Stimulated activated CD8-positive, alpha-beta memory T cell treated with anti-CD3 and anti-CD28 coated beads, Interleukin-12 subunit alpha, Interleukin-12 subunit beta, amount 100 ng/mL, for 24 hours (primary cell): ENCODE measurements around the gene SLC10A1.
"Not testable (repeated sequence)": the region's sequence is repeated elsewhere in the genome, so short reads cannot be mapped to it uniquely, and the experiment has no call there.

Experiments
- DNase-seq: peaks from one replicate; pipeline ENCODE4 v3.0.0-alpha.2; 2020; ENCODE audit errors: extremely low read depth

Gene SLC10A1

DNA sequence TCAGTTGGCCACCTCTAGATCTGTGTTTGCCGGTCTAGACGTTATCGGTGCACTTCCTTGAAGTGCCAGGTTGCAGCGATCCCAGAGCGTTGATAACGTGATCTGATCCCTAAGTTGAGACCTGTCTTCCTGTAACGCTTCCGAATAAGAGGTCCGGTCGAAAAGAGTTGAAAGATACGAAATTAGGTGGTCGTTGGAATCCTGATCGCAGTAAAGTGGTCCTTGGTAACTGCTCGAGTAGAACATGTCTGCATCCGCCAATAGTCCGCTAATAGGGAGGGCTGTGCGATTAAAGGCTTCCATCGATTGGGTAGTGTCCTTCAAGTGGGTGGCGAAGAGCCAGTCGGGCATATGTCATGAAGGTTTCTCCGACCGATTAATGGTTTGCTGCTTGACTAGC lies 27.4 kb downstream of the SLC10A1 start:
- DNase-seq, result no peak

DNA sequence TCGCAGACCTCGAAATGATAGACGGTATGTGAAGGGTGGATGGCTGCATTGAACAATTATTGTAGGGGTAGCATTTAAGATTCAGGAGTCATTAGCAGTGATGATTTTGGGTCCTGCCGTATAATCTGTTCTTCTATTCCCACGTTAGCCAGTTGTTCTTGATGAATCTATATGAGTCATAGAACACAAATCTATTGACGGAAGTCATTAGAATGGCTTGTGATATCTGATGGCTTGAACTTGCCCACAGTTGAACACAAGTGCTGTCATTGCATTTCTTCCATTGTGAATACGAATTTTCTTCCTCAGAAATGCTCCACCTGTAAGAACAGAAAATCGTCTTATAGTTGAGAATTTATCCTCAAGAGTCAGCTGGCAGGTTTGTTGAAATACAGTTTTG lies 28.2 kb downstream of the SLC10A1 start:
- DNase-seq, result no peak

DNA sequence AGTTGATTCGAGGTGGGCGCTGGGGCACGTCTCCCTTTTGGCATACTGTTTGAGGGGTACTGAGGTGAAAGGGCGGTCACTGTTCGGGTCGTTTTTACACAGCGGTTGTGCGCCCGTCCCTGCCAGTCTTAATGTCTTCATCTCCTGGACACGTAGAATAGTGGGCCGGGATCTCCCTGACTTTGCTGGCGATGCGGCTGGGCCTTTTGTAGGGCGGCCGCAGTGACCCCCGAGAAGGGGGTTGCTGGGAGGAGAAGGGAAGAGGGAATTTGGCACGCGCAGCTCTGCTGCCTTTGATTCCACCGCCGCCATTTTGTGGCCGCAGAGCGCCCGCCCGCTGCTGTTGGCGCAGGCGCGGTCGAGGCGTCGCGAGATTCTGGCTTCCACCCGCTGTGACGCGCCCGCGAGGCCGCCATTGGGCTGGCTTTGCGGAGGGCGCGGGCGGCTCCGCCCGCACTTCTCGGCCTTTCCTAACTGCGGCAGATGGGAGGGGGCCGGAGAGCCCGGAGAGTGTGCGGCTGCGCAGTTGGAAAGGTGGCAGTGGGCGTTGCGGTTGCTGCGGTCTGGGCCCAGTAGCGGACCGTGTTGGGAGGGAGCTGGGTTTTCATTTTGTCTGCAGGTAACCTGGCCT lies 29.6 kb downstream of the SLC10A1 start:
- DNase-seq, result peak; percentile 82

DNA sequence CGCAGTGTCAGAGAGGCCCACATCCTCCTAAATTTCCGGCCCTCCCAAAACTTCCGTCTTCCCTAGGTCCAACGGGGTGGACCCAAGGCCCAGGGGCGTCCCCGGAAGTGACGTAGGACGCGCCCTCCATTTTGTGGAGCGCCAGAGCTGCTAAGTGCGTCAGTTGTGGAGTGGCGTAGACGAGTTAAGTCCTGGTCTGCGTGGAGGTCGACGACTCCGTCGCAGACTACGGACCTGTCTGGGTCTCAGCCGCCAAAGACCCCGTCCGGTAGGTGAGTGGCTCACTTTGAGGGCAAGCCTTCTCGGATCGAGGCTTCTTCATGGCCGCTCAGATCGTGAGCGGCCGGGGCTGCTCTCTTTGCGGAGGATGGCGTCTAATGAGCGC lies 30.1 kb downstream of the SLC10A1 start, which contains the start of gene SRSF5:
Gene SRSF5, plus strand, starts transcription at position 159 of the 385 bp plus-strand sequence. CDS start 1,015 bp downstream, outside the sequence.
- DNase-seq, result peak; percentile 86

DNA sequence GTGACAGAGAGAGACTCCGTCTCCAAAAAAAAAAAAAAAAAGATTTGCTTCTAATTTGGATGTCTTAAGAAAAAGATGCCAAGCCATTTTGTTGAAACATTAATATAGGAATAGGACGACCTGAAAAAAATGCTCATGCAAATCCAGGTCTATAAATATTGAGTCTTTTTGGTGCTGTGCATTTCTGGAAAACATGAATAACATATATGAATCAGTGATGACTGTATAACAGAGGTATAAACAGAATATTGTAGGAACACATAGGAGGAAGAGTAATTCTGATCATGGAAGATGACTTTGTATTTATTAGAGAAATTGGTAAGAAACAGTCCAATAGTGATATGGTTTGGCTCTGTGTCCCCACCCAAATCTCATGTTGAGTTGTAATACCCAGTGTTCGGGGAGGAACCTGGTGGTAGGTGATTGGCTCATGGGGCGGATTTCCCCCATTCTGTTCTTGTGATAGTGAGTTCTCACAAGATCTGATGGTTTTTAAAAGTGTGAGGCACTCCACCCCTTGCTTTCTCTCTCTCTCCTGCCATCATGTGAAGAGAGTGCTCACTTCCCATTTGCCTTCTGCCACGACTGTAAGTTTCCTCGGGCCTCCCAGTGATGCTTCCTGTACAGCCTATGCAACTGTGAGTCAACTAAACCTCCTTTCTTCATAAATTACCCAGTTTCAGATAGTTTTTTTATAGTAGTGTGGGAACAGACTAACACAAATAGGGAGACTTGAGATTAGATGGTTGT lies 33.1 kb downstream of the SLC10A1 start:
- DNase-seq, result no peak

DNA sequence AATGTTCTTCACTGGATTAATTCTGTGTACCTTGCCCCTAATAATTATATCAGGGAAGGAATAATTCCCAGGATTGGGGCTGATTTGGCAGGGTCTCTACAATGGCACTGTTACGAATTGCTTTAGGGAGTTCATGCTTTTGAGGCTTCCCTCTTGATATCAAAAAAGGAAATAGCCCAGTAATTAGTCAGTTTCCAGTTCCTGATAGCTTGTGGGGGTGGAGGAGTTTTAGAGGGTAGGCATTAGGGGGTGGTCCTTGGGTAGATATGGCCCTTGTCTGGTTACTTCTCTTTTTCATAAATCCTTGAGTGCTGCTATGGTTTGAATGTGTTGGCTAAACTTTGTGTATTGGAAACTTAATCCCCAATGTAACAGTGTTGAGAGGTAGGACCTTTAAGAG lies 36.2 kb downstream of the SLC10A1 start:
- DNase-seq, result no peak

DNA sequence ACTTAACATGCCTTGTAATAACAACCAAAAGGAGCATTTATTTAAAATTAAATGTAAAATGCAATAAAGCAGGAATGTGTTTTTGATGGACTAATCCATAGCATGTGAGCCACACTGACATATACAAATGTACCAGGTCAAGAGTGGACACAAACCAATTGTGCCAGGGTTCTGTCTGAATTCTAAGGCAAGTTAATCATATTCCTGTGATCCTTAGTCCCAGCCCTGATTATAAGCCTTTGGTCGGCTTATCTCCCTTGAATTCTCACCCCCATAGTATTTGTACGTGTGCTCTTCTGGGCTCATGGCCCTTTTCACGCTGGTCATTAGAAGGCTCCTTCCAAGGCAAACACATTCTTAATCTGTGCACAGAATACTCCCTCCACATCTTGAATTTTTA lies 40.7 kb downstream of the SLC10A1 start:
- no peak for DNase-seq

DNA sequence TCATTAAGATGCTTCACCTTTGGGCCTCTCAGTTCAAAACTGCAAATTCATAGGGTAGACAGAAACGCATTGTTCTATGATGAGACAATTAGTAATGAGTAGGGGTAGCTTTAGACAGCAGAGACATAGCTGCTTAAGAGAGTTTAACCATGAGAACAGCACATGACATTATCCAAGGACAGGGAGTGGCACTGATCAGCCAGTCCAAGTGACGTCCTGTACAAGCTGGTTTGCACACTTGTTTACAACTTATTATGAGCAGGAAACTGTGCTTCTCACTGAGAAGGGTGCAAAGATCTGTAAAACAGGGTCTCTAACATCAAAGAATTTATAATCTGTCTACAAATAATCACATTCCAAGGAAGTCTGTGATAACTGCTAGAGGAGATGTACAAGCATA lies 41.3 kb downstream of the SLC10A1 start:
- DNase-seq, result no peak

DNA sequence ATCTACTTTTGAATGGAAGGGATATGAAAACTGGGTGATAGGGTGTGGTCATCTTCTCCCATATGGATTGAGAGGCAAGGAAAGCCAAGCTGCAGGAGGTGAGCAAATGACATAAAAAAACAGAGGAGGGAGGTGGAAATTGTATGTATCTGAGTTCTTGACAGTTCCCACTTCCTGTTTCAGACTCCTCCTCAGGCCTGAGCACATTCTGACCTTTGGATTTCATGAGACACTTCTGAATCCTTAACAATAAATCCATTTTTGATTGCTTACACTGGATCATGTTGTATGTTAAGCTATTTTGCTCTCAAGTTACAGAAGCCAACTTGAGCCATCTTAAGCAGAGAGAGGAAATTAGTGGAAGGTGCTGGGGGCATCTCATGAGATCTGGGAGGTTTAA lies 41.7 kb downstream of the SLC10A1 start:
- no peak for DNase-seq

DNA sequence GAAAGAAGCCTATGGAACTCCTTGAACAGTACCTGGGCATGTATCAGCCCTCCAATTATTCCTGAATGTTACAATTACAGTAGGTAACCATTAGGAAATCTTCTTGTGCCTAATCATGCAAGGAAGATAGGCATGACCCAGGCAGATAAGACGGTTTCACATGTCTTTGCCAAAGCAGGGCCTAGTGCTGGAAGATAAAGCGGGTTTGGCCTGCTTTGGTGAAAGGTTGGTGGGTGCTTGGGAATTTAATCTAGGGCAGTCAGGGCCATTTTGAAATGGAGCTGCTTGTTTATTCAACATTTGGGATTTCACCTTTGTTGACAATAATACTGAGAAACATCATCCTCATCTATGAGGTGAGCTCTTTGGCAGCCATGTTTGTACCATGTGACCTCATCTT lies 42.6 kb downstream of the SLC10A1 start:
- DNase-seq, result no peak

DNA sequence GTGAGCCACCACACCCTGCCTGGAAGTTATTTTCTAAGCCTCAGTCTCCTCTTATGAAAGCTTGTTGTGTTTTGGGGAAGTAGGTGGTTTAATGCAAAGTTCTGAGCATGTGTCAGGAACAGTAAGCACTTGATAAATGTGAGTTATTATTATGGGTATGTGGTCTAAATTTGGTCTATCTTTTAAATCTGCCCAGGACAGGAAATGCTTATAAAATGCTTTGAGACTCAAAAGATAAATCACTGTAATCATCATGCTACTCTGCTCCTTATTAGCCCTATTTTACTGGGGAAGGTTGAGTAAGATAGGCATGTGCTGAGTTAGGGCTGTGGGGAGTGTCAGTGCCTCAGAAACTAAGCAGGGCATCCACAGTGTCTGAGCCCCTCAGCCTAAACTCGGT lies 43.2 kb downstream of the SLC10A1 start:
- DNase-seq, result no peak

DNA sequence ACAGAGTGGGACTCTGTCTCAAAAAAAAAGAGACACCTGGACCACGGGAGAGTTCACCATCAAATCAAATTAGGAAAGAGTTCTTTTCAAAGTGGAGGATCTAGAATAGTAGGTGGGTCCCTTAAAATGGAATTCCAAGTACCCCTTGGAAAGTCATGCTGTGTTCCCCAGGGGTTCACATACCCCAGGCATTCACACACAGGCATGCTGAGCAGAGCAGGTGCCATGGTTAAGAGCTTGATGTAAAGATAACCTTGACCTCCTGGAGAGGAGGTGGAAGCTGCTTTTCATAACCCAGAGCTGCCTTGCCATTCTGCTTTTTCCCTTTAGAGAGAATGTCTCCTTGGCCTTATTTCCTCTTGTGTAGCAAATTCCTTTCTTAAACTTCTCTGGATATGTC lies 44.3 kb downstream of the SLC10A1 start:
- no peak for DNase-seq

DNA sequence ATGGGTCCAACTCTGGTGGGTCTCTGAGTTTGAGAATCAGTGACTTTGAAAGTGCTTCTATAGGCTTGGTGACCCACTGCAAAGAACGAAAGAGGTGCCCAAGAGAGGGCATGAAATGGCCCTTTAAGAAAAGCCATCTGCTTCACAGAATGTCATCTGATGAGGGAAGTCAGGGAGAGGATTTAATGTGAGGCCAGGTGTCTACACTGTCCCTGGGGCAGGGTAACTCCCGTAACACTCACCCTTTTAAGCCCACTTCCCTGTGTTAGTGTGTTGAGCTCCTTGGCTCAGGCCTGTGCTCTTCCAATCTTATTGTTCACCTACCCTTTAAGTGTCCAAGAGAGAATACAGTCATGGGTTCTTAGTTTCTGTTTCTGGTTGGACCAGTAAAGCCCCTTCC lies 46.5 kb downstream of the SLC10A1 start:
- DNase-seq, result no peak

DNA sequence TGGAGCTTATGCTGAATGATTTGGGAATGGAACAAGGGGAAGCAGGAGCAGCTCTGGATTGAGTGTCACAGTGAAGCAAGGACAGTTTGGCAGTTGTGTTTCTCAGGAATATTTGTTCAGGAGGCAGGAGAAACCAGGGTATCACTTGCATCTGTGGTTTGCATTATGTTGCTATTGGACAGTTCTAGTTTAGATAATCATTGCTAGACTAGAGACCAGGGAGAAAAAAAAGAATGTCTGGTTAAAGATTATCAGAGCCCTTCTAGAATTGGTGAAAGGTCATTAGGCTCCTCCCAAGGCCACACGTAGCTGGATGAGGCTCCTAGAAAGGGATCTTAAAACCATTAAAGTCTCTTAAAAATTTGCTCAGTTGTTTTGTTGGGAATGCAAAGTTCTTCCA lies 47.1 kb downstream of the SLC10A1 start:
- DNase-seq, result no peak

DNA sequence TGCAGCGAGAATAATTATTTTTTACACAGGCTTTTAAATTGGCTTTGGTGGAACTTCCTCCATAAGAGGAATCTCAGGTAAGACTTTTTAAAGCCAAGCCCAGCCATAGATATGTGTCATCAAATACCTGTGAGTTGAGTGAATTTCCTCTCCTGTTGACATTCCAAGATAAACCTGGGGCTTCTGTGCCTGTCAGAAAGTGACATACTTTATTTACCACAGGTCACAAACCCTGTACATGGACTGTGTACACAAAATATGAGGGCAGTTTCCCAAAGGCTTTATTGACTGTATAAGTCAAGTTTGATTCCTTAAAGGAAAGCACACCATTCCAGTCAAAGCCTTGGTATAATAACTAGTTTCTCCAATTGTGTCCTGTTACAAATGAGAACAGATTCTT lies 56.0 kb downstream of the SLC10A1 start:
- DNase-seq, result no peak

DNA sequence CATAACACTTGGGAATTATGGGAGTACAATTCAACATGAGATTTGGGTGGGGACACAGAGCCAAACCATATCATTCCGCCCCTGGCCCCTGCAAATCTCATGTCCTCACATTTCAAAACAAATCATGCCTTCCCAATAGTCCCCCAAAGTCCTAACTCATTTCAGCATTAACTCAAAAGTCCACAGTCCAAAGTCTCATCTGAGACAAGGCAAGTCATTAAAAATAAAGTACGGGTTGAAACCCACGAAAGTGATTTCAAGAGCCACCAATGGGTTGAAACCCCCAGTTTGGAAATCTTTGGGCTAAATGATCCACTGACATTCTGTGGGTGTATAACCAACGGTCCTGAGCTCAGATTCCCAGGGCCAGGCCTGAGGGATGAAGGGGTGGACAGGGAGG lies 60.6 kb downstream of the SLC10A1 start:
- not testable (repeated sequence) for DNase-seq

DNA sequence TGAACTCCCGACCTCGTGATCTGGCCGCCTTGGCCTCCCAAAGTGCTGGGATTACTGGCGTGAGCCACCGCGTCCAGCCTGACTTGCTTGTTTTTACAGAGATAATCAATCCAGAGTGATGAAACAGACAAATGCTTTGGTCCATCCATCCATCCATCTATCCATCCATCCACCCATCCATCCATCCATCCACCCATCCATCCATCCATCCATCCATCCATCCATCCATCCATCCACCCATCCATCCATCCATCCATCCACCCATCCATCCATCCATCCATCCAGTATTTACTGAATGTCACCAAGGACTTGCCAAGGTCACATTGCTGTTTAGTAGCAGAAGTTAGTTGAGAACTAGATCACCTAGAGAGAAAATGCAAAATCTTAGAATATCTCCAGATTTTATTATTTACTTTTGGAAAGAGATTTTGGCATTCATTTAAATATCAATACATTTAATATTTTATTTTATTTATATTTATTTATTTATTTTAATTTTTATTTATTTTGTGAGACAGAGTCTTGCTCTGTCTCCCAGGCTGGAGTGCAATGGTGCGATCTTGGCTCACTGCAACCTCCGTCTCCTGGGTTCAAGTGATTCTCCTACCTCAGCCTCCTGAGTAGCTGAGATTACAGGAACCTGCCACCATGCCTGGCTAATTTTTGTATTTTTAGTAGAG lies 65.0 kb downstream of the SLC10A1 start:
- not testable (repeated sequence) for DNase-seq

DNA sequence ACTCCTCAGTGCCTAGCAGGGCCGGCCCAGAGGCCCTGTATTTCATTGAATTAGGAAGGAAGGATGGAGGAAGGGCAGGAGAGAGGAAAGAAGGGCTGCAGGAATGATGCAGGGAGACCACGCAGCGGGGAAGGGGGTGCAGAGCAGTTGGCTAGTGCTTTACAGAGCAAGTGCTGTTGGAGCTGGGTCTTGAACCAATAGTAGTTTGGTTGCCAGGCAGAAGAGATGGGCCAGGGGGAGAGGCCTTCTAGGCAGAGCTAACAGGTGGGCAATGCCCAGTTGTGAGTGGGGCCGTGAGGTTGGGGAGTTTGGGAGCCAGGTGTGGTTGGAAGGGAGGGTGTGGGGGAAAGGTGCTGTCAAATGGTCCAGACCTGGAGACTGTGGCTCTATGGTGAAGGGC lies 69.2 kb downstream of the SLC10A1 start:
- no peak for DNase-seq

DNA sequence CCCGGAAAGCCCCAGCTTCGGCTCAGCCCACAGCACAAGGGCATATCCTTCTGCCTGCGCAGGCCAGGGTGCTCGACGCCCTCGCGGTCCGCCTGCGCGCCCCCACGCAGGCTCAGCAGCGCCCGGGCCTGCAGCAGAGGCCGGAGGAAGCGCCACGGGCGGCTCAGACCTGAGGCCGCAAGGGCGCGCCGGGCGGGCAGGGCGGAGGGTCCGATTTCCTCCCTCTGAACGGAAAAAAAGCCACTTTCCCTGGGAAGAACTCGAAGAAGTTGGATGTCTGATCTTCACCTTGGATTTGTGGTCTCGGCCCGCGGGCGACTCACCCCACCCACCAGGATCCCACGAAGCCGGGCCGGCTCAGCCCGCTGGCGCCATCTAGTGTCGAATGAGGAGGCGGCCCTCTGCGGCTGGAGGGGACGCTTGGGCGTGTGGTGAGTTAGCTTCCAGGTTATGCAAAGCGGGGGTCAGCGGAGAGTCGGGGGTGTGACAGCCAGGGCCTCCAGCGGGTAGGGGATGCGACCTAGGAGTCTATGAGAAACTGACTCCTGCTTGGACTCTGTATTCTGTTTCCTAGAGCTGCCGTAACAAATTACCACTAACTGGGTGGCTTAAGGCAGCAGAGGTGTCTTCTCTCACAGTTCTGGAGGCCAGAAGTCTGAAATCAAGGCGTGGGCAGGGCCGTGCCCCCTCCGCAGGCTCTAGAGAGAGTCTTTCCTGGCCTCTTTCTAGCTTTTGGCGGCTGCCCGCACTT lies 70.1 kb downstream of the SLC10A1 start:
- peak; percentile 44 for DNase-seq
